ENCODE data around the gene DCST1.
A peak's percentile ranks its signal among the peaks of the same experiment; 100 is the strongest.

The DCST1 gene

DNA sequence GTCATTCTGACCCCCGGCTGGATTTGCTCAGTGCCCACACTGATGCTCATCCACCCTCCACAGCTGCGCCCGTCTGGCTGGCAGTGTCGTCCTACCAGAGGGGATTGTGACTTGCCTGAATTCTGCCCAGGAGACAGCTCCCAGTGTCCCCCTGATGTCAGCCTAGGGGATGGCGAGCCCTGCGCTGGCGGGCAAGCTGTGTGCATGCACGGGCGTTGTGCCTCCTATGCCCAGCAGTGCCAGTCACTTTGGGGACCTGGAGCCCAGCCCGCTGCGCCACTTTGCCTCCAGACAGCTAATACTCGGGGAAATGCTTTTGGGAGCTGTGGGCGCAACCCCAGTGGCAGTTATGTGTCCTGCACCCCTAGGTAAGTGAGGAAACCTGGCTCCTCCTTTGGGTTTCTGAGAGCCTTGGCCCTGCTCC, 24.2 kb downstream of the DCST1 start:
- DNase-seq: no peak

- DNase-seq: no peak
Measured at GRCh38 chr1:155060736-155061135, 27.1 kb downstream of the DCST1 start.

DNA sequence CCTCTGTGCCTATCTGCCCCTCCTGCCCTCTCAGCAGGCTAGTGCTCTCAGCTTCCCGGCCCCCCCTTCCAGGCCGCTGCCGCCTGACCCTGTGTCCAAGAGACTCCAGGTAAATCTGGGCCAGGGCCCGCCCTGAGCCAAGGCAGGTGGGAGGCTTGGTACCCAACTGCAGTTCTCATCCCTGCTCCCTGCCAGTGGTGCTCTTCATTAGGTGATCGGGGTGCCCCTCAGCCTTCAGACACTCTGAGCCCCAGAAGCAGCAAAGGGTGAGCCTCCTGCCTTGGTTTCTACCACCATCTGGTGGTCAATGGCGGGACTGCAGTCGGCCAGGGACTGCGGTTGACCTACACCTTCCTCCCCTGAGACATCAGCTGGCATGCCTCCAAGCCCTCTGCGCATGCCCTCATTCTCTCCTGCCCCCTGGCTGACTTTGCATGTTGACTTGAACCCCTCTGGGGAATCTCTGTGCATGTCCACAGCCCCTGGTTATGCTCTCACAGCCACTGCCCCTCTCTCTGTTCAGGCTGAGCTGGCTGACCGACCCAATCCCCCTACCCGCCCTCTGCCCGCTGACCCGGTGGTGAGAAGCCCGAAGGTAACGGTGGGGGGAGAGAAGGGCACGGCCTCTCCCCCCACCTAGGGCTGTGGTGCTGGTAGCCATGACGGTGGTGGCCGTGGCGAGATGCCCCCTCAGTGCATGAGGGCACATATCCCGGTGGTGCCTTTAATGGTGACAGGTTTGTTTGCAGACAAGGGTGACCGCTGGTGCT, 27.9 kb downstream of the DCST1 start:
- peak; percentile 14 for DNase-seq

GRCh38 chr1:155062151-155062686, 28.6 kb downstream of the DCST1 start:
- no peak for DNase-seq

- DNase-seq: no peak
Measured at GRCh38 chr1:155062702-155063411, 29.2 kb downstream of the DCST1 start.

DNA sequence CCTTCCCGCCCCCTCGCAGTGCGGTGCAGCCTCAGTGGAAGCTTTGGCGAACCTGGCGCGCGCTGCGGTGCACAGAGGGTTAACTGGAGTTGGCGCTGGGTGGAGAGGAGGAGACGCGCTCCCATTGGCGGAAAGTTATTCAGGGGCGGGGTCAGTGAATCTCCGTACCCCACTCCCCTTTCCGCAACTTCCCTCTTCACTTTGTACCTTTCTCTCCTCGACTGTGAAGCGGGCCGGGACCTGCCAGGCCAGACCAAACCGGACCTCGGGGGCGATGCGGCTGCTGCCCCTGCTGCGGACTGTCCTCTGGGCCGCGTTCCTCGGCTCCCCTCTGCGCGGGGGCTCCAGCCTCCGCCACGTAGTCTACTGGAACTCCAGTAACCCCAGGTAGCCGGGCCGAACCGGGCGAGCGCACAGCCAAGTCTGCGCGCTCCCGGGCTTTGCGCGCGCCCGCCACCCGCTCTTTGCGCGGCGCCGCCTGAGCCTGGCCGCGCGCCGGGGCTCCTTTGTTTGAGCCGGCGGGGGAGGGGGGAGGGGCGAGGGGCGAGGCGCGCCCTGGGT, 30.0 kb downstream of the DCST1 start, which contains the start of gene EFNA4:
Gene EFNA4, plus strand, starts transcription at position 191 of the 561 bp plus-strand sequence. Its CDS starts 84 bp downstream, at position 275.
- DNase-seq: no peak

- DNase-seq: no peak
Measured at GRCh38 chr1:155064111-155064831, 30.6 kb downstream of the DCST1 start.

DNA sequence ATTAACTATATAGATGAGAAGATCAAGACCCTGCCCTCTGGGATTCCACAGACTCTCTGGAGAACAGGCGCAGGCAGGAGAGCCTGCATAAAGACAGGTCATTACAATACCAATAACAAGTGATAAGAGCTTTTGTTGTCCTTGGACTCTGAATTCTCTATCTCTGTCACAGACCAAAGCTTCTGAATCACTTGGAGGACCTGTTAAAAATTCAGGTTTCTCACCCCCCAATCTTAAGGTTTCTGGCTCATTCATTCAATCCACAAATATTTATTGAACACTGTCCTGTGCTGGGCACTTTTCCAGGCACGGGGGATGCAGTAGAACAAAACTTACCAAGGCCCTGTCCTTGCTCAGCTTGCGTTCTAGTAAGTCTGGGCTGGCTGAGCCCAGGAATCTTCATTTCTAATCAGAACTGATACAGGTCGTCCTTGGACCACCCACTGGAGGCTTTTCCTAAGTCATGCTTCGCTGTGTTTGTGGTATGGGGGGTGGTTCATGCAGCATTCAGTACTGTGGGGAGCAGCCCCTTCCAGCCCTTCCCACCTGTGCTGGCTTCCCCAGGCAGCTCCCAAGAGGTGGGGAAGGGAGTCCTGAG, 31.3 kb downstream of the DCST1 start:
- no peak for DNase-seq

GRCh38 chr1:155066777-155067176, 33.2 kb downstream of the DCST1 start:
- no peak for DNase-seq

DNA sequence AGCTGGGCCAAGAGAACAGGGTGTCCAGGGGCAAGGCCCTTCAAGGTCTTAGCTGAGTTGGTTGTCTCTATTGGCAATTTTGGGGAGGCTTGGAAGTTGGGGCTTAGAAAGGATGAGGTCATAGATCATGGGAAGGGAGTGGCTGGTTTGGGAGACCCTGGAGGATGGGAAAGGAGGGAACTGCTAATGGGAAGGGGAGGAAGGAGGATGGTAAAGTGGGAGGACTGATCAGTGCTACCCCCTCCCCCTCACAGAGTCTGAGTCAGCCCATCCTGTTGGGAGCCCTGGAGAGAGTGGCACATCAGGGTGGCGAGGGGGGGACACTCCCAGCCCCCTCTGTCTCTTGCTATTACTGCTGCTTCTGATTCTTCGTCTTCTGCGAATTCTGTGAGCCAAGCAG, 35.0 kb downstream of the DCST1 start:
- DNase-seq: no peak

- DNase-seq: no peak
Measured at GRCh38 chr1:155069551-155070157, 36.0 kb downstream of the DCST1 start.

GRCh38 chr1:155070158-155070621, 36.6 kb downstream of the DCST1 start:
- no peak for DNase-seq

- DNase-seq: no peak
Measured at GRCh38 chr1:155070721-155071569, 37.3 kb downstream of the DCST1 start.

DNA sequence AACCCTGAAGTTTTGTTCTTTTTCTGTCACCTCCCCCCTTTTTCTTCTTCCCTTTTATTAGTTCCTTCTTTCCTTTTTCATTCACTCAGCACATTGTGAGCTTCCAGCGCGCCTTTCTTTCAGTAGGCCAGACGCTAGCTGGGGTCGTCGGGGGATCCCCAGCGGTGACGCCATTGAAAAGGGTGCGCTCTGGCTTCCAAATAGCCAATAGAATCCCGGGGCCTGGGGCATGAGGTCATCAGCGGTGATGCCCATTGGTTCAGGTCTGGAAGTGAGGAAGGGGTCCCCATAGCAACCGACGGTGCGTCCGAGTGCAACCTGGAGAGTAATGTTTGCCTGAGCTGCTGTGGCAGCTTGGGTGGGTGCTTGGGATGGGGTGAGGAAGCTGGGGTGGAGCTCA, 38.1 kb downstream of the DCST1 start:
- no peak for DNase-seq

- no peak for DNase-seq
Measured at GRCh38 chr1:155072531-155073289, 39.1 kb downstream of the DCST1 start.

DNA sequence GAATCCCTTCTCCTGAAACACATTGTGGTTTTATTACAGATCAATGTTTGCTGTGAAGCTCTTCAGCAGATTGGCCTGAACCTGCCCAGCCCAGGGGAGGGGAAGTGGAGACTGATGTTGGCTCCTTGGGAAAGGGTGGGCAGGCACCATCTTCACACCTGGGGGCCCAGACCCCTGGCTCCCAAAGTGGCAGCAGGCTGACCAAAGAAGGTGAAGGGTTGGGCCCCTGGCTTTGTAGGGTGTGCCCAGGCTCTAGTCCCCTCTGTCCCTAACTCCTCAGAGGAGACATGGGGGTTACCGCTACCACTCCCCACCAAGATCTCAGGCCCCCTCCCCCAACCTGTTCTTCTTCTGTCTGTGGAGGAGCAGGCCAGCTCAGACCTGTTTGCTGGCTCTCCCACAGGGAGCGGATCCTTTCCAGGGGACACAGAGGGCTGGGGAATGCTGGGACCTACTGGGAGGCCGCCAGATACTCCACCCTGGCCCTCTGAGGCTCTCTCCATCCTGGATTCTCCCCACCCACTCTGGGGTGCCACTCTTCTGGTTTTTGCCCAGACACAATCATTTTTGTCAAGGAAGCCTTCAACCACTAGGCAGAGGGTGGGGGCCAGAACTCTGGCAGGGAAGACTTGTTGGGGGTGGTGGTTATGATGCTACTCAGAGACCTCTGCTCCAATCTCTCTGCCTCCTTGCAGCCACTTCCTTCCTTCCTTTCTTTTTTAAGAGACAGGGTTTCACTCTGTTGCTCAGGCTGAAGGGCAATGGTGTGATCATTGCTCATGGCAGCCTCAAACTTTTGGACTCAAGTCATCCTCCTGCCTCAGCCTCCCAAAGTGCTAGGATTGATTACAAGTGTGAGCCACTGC, 40.0 kb downstream of the DCST1 start:
- no peak for DNase-seq

GRCh38 chr1:155075535-155075934, 41.9 kb downstream of the DCST1 start:
- no peak for DNase-seq

- DNase-seq: no peak
Measured at GRCh38 chr1:155076371-155076770, 42.7 kb downstream of the DCST1 start.

- DNase-seq: no peak
Measured at GRCh38 chr1:155077346-155077745, 43.7 kb downstream of the DCST1 start.
